ENCODE results near the gene PTGES3.

Gene PTGES3

DNA sequence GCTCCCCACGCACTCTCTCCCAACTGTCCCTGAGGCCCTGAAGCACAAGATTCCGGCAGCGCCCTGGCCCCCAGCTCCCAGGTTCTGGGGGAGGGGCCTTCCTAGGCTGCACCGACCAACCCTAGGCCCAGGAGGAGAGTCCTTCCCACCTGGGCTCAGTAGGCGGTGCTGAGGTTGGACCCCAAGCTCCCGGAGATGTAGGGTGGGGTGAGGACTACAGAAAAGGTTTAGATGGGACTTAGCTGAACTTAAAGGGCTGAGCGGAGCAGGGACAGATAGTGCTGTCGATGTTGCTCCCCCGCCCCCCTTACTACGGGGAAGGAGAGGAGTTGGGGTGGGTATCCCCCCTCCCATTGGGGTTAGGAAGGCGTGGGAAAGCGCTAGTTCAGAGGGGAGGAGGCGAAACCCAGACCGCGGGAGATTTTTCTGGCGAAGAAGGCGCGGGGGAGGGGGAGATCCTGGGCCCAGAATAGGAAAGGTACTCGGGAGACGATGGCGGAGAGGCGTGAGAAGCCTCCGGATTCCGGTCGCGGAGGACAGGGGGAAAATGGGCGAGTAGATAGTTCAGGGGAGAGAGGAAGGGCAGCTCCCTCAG is 53.7 kb downstream of the PTGES3 start:
- Histone ChIP-seq H3K4me3 (ENCODE audit: low read depth, low read length) (peak overlapping the region; percentile 76), H3K9me3 (ENCODE audit: control insufficient read depth, insufficient read depth, low read depth, low read length) (no peaks in the 10 kb centered on the region), H3K27ac (ENCODE audit: extremely low read depth, low read depth, low read length) (peak overlapping the region; percentile 91), H3K4me1 (ENCODE audit: control insufficient read depth, insufficient read depth, low read length) (peaks cover 25% of the 10 kb centered on the region), H3K36me3 (ENCODE audit: control insufficient read depth in 2 of 2, insufficient read depth in 1 of 2, low read length in 2 of 2) (peaks cover 15 to 22% of the 10 kb centered on the region in 2 experiments; a peak in 2 of 3 replicates)
- POLR2A ChIA-PET = interaction anchor here (0.6 to 3.7 kb wide), 9 partner anchors 9 to 478 kb away, joined by 3 to 77 read pairs (median 4); partner anchors contain the start of genes ATP5F1B, NACA, PRIM1 and PTGES3
- CTCF ChIA-PET = interaction anchor here (0.5 to 3.1 kb wide), 11 partner anchors 11 to 538 kb away, joined by 3 to 56 read pairs (median 6); partner anchors contain the start of genes ATP5F1B and PRIM1
- TF ChIP-seq ZNF248 (tag by site-specific recombination; IDR thresholded peaks at IDR 0.05) (no peak), ZNF341 (tag by site-specific recombination; IDR thresholded peaks at IDR 0.05; ENCODE audit: low read depth) (peak; percentile 55), SP3 (tag by site-specific recombination; IDR thresholded peaks at IDR 0.05) (peak; percentile 83), ZEB2 (tag by site-specific recombination; IDR thresholded peaks at IDR 0.05) (peak; percentile 16; the same call in 1 of the 2 replicates), ZNF133 (tag by site-specific recombination; IDR thresholded peaks at IDR 0.05) (no peak), YY2 (tag by site-specific recombination; IDR thresholded peaks at IDR 0.05) (peak; percentile 61; the same call in 1 of the 2 replicates), ZNF600 (tag by site-specific recombination; IDR thresholded peaks at IDR 0.05) (peak; percentile 40; the same call in 1 of the 2 replicates), SP7 (tag by site-specific recombination; IDR thresholded peaks at IDR 0.05) (no peak; the same call in 1 of the 2 replicates), ZNF335 (tag by site-specific recombination; conservative IDR thresholded peaks at IDR 0.05) (peak; percentile 87), ZBTB17 (tag by site-specific recombination; IDR thresholded peaks at IDR 0.05) (peak; percentile 72), SCRT2 (tag by site-specific recombination; IDR thresholded peaks at IDR 0.05) (0 out of 2 replicates have a peak, but pooled peaks have one; percentile 7), ZNF239 (tag by site-specific recombination; IDR thresholded peaks at IDR 0.05) (no peak), EGR2 (tag by site-specific recombination; IDR thresholded peaks at IDR 0.05; ENCODE audit: low read depth) (peak; percentile 85), GLIS1 (tag by site-specific recombination; IDR thresholded peaks at IDR 0.05) (peak; percentile 60), ZBTB8A (tag by site-specific recombination; IDR thresholded peaks at IDR 0.05) (0 out of 2 replicates have a peak, but pooled peaks have one; percentile 31), SP2 (tag by site-specific recombination; IDR thresholded peaks at IDR 0.05) (peak; percentile 87), ZNF701 (tag by site-specific recombination; IDR thresholded peaks at IDR 0.05) (no peak), KLF7 (tag by site-specific recombination; IDR thresholded peaks at IDR 0.05; ENCODE audit: borderline replicate concordance) (peak; percentile 18; the same call in 1 of the 2 replicates), ZNF366 (tag by site-specific recombination; conservative IDR thresholded peaks at IDR 0.05) (peak; percentile 36), ZNF132 (tag by site-specific recombination; IDR thresholded peaks at IDR 0.05; ENCODE audit: borderline replicate concordance) (no peak), ZBTB20 (tag by site-specific recombination; IDR thresholded peaks at IDR 0.05) (peak; percentile 71), ZNF202 (tag by site-specific recombination; IDR thresholded peaks at IDR 0.05; ENCODE audit: borderline replicate concordance) (no peak), HOXC10 (CRISPR knock-in tag; IDR thresholded peaks at IDR 0.05) (no peak), BCL11A (tag by site-specific recombination; IDR thresholded peaks at IDR 0.05; ENCODE audit: low read depth) (no peak), ZNF664 (tag by site-specific recombination; IDR thresholded peaks at IDR 0.05) (no peak), ZIC2 (tag by site-specific recombination; IDR thresholded peaks at IDR 0.05) (peak; percentile 29; the same call in 1 of the 2 replicates)
- TF ChIP-seq, protein P1, sequence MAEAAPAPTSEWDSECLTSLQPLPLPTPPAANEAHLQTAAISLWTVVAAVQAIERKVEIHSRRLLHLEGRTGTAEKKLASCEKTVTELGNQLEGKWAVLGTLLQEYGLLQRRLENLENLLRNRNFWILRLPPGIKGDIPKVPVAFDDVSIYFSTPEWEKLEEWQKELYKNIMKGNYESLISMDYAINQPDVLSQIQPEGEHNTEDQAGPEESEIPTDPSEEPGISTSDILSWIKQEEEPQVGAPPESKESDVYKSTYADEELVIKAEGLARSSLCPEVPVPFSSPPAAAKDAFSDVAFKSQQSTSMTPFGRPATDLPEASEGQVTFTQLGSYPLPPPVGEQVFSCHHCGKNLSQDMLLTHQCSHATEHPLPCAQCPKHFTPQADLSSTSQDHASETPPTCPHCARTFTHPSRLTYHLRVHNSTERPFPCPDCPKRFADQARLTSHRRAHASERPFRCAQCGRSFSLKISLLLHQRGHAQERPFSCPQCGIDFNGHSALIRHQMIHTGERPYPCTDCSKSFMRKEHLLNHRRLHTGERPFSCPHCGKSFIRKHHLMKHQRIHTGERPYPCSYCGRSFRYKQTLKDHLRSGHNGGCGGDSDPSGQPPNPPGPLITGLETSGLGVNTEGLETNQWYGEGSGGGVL (tag by site-specific recombination; IDR thresholded peaks at IDR 0.05) = peak; percentile 75
- TF ChIP-seq, protein P2, sequence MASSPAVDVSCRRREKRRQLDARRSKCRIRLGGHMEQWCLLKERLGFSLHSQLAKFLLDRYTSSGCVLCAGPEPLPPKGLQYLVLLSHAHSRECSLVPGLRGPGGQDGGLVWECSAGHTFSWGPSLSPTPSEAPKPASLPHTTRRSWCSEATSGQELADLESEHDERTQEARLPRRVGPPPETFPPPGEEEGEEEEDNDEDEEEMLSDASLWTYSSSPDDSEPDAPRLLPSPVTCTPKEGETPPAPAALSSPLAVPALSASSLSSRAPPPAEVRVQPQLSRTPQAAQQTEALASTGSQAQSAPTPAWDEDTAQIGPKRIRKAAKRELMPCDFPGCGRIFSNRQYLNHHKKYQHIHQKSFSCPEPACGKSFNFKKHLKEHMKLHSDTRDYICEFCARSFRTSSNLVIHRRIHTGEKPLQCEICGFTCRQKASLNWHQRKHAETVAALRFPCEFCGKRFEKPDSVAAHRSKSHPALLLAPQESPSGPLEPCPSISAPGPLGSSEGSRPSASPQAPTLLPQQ (tag by site-specific recombination; IDR thresholded peaks at IDR 0.05) = peak; percentile 29; the same call in 1 of the 2 replicates
- TF ChIP-seq, protein P3, sequence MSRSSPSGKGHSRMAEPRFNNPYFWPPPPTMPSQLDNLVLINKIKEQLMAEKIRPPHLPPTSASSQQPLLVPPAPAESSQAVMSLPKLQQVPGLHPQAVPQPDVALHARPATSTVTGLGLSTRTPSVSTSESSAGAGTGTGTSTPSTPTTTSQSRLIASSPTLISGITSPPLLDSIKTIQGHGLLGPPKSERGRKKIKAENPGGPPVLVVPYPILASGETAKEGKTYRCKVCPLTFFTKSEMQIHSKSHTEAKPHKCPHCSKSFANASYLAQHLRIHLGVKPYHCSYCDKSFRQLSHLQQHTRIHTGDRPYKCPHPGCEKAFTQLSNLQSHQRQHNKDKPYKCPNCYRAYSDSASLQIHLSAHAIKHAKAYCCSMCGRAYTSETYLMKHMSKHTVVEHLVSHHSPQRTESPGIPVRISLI (tag by site-specific recombination; IDR thresholded peaks at IDR 0.05) = no peak
- TF ChIP-seq, protein P4, sequence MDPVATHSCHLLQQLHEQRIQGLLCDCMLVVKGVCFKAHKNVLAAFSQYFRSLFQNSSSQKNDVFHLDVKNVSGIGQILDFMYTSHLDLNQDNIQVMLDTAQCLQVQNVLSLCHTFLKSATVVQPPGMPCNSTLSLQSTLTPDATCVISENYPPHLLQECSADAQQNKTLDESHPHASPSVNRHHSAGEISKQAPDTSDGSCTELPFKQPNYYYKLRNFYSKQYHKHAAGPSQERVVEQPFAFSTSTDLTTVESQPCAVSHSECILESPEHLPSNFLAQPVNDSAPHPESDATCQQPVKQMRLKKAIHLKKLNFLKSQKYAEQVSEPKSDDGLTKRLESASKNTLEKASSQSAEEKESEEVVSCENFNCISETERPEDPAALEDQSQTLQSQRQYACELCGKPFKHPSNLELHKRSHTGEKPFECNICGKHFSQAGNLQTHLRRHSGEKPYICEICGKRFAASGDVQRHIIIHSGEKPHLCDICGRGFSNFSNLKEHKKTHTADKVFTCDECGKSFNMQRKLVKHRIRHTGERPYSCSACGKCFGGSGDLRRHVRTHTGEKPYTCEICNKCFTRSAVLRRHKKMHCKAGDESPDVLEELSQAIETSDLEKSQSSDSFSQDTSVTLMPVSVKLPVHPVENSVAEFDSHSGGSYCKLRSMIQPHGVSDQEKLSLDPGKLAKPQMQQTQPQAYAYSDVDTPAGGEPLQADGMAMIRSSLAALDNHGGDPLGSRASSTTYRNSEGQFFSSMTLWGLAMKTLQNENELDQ (tag by site-specific recombination; IDR thresholded peaks at IDR 0.05; ENCODE audit: low read depth) = no peak
- TF ChIP-seq, protein P5, sequence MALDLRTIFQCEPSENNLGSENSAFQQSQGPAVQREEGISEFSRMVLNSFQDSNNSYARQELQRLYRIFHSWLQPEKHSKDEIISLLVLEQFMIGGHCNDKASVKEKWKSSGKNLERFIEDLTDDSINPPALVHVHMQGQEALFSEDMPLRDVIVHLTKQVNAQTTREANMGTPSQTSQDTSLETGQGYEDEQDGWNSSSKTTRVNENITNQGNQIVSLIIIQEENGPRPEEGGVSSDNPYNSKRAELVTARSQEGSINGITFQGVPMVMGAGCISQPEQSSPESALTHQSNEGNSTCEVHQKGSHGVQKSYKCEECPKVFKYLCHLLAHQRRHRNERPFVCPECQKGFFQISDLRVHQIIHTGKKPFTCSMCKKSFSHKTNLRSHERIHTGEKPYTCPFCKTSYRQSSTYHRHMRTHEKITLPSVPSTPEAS (tag by site-specific recombination; IDR thresholded peaks at IDR 0.05) = no peak
